RWPE1 (cell line): Measurements from ENCODE around the gene MSTO1.
"Not testable (repeated sequence)": the region's sequence is repeated elsewhere in the genome, so short reads cannot be mapped to it uniquely, and the experiment has no call there.

Experiments
- CTCF ChIA-PET: fragments of 350-600 bp; sonication (Branson Sonifier 250); formaldehyde crosslinking; extraction: SDS; loops from one replicate; lab custom pipeline; 2021; lab: Yijun Ruan, JAX
- POLR2A ChIA-PET: fragments of 400-600 bp; formaldehyde crosslinking; extraction: SDS; loops from one replicate; lab custom pipeline; 2020; ENCODE audit warnings: antibody characterized with exemption; ENCODE audit not compliant: low non-redundant PET; lab: Yijun Ruan, JAX
- DNase-seq: peaks from one replicate; pipeline ENCODE4 v3.0.0; 2012; ENCODE audit warnings: low spot score
- H3K27ac ChIP-seq: fragments of 450-650 bp; 2 replicates; pipeline ENCODE4 v1.5.1; 2017
- CTCF ChIP-seq: fragments of 450-650 bp; conservative IDR thresholded peaks from 2 replicates; pipeline ENCODE4 v1.5.1; 2017; ENCODE audit warnings: low read depth, mild to moderate bottlenecking

The MSTO1 gene

GRCh38 chr1:155640367-155640766 is 30.3 kb downstream of the MSTO1 start:
- CTCF ChIA-PET, result no interaction called here
- DNase-seq, result no peak
- POLR2A ChIA-PET, result interaction anchor here (0.7 kb wide), 1 partner anchor 65 kb away, joined by 6 read pairs; no protein-coding TSS in a partner anchor
- H3K27ac ChIP-seq, result no peak overlapping the region
- TF ChIP-seq CTCF, result no peak

DNA sequence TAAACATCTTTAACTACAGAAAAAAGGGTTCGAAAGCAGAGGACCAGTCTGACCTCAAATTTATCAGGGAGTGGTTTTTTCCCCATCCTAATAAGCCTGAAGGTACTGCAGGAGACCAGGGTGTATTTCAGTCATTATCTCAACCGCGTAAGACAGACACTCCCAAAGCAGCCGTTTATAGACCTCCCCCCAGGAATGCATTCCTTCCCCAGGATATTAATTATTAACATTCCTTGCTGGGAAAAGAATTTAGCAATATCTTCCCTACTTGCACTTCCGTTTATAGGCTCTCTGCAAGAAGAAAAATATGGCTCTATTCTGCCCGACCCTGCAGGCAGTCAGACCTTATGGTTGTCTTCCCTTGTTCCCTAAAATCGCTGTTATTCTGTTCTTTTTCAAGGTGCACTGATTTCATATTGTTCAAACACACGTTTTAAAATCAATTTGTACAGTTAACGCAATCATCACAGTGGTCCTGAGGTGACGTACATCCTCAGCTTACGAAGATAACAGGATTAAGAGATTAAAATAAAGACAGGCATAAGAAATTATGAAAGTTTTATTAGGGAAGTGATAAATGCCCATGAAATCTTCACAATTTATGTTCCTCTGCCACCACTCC is 32.7 kb downstream of the MSTO1 start:
- POLR2A ChIA-PET, DNase-seq, H3K27ac ChIP-seq, CTCF ChIA-PET: not testable (repeated sequence)

DNA sequence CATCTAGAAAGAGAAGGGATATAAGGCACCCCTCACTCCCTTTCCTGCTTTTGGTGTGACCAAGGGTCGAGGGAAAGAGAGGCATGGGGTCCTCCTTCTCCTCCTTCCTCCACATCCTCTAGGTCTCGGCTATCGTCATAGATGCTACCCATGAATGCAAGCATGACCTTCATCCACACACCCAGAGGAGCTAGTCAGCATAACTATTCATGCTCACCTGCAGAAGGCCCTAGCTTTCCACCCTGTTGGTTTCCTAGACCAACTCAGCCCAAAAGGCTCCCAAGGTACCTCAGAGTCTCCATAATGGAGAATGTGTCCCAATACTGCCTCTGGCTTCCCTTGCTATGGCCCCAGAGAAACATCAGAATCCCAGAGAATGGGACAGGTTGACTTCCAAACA is 33.2 kb downstream of the MSTO1 start:
- CTCF ChIA-PET, result no interaction called here
- DNase-seq, result no peak
- no peak for TF ChIP-seq CTCF
- H3K27ac ChIP-seq, result no peak overlapping the region
- POLR2A ChIA-PET, result no interaction called here

GRCh38 chr1:155645034-155645598 is 35.1 kb downstream of the MSTO1 start:
- no peak for TF ChIP-seq CTCF
- no peak for DNase-seq
- CTCF ChIA-PET, result no interaction called here
- H3K27ac ChIP-seq, result no peak overlapping the region; the same call in 1 of the 2 replicates
- POLR2A ChIA-PET, result no interaction called here

DNA sequence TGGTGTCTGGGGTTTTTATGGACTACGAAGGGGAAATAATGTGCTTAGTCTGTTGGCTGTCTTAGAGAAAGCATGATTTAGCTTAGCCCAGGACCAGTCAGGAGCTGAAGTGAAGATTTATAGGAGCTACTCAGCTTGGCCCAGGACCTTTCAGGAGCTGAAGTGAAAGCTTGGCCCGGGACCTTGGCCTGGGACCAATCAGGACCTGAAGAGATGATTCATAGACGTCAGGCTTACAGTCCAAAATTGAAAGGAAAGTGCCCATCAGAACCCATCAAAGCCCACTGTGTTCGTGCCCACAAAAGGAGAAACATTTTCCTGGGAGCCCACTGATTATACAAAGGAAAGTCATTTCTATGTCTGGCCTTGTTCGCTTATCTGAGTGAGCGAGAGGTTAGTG is 35.6 kb downstream of the MSTO1 start:
- ChIA-PET CTCF (interaction anchor here (0.5 kb wide), 1 partner anchor 673 kb away, joined by 4 read pairs; no protein-coding TSS in a partner anchor), POLR2A (no interaction called here)
- TF ChIP-seq CTCF, result no peak
- no peak overlapping the region; the same call in 1 of the 2 replicates for H3K27ac ChIP-seq
- no peak for DNase-seq

- DNase-seq, result no peak
- no peak for TF ChIP-seq CTCF
- no peak overlapping the region for H3K27ac ChIP-seq
- POLR2A ChIA-PET, result no interaction called here
- CTCF ChIA-PET, result interaction anchor here (0.6 kb wide), 1 partner anchor 68 kb away, joined by 3 read pairs; no protein-coding TSS in a partner anchor
Measured at GRCh38 chr1:155646307-155646706, 36.3 kb downstream of the MSTO1 start.
